ENCODE data around the gene SOWAHA. TPM values are rescaled to one million over a fixed set of nuclear protein-coding genes. Genes with fewer than 3 reads are reported as not detected.

SOWAHA gene
- total and polyA plus RNA-seq, 2 donors (not counting 1 experiment from before 2014, with no cell fraction given): not detected

GRCh38 chr5:132829742-132830435 lies 16.8 kb downstream of the SOWAHA start:
- Mint-ChIP-seq H3K4me3 (peak overlapping the region; percentile 93), H3K4me1 (peaks cover 18% of the 10 kb centered on the region), H3K27me3 (peaks cover 26% of the 10 kb centered on the region), H3K9me3 (ENCODE audit: insufficient read depth) (no peaks in the 10 kb centered on the region), H3K27ac (peak overlapping the region; percentile 71)
- Histone ChIP-seq H3K4me2 (replicated peaks; ENCODE audit: low read depth, low read length, poor library complexity, severe bottlenecking) (peak overlapping the region; percentile 88), H3K27me3 (replicated peaks in 1 of 4; ENCODE audit: control extremely low read depth in 1 of 4, control insufficient read depth in 3 of 4, insufficient read depth in 4 of 4, low read length in 3 of 4) (peaks cover 0 to 54% (median 32%) of the 10 kb centered on the region in 4 experiments), H3K9me3 (ENCODE audit: control extremely low read depth in 1 of 3, control insufficient read depth in 2 of 3, insufficient read depth in 1 of 3, low read length in 2 of 3) (peaks cover 0 to 7% (median 0%) of the 10 kb centered on the region in 3 donors), H3K9ac (ENCODE audit: low read length) (peak overlapping the region; percentile 65), H3K79me2 (ENCODE audit: control insufficient read depth, insufficient read depth, low read length) (no peaks in the 10 kb centered on the region), H3K27ac (ENCODE audit: low read length in 2 of 2) (no peak overlapping the region), H4K20me1 (ENCODE audit: control insufficient read depth, insufficient read depth, low read length, poor library complexity, severe bottlenecking) (no peaks in the 10 kb centered on the region), H2AFZ (ENCODE audit: insufficient read depth, low read depth, low read length, poor library complexity, severe bottlenecking) (peak overlapping the region; percentile 89), H3K4me3 (ENCODE audit: control extremely low read depth in 1 of 5, extremely low read depth in 1 of 5, insufficient read depth in 1 of 5, low read depth in 2 of 5, low read length in 4 of 5) (peak overlapping the region in 4 of 5 experiments; percentile 35 to 73 (median 57)), H3K36me3 (replicated peaks in 1 of 2; ENCODE audit: control extremely low read depth in 1 of 2, control insufficient read depth in 1 of 2, extremely low read depth in 1 of 2, insufficient read depth in 2 of 2, low read length in 1 of 2) (no peaks in the 10 kb centered on the region), H3K4me1 (ENCODE audit: control insufficient read depth in 2 of 2, insufficient read depth in 2 of 2, low read length in 2 of 2) (peaks cover 21 to 27% of the 10 kb centered on the region in 2 donors)
- ATAC-seq (ENCODE audit: low read depth) (peak; percentile 89), DNase-seq (peak; percentile 86)
- TF ChIP-seq EZH2 (IDR thresholded peaks at IDR 0.05; ENCODE audit: borderline replicate concordance, insufficient read depth, low read depth, low read length, poor library complexity, severe bottlenecking) (no peak), CTCF (IDR thresholded peaks at IDR 0.05) (peak; percentile 93)
- CTCF ChIA-PET: interaction anchor here (0.7 to 7.4 kb wide), 19 partner anchors 10 to 458 kb away, joined by 3 to 75 read pairs (median 4); partner anchors contain the start of genes CCNI2, GDF9, SOWAHA and UQCRQ
- 3% methylated on average over 75 of the region's 75 CpGs for WGBS (ENCODE audit: insufficient coverage)
- intact Hi-C loops (cut with micrococcal nuclease): loop anchor here (1.0 to 5.0 kb wide), 3 partner anchors 36 to 517 kb away; partner anchors contain the start of genes GDF9 and UQCRQ
- POLR2A ChIA-PET: interaction anchor here (0.9 kb wide), 1 partner anchor 53 kb away, joined by 3 read pairs; no protein-coding TSS in a partner anchor
